Breast epithelium (tissue), 4 donors: ENCODE measurements around the gene BIRC7. TPM values are rescaled to one million over a fixed set of nuclear protein-coding genes. Genes with fewer than 3 reads are reported as not detected.

Experiments used
- DNase-seq, 2 donors: peaks; one replicate each; pipeline ENCODE4 v3.0.0-alpha.2; 2019; ENCODE audit warnings: low spot score in 2 of 2
- H3K27ac ChIP-seq, 2 donors: fragments of 200-600 bp; sonication (generic) in 1 of 2; one replicate each; pipeline ENCODE4 v1.5.1; 2016 to 2019; ENCODE audit warnings: mild to moderate bottlenecking in 1 of 2
- H3K27me3 ChIP-seq, 2 donors: fragments of 200-600 bp; sonication (generic) in 1 of 2; one replicate each; pipeline versions ENCODE4 v1.5.1 to v1.6.0; 2017 to 2019; ENCODE audit warnings: control low read depth in 1 of 2, mild to moderate bottlenecking in 1 of 2
- H3K36me3 ChIP-seq: fragments of 200-600 bp; one replicate; pipeline ENCODE4 v1.5.1; 2019
- H3K4me1 ChIP-seq, 2 donors: fragments of 200-600 bp; sonication (generic); one replicate each; pipeline ENCODE4 v1.5.1; 2016 to 2019; ENCODE audit warnings: control low read depth in 1 of 2
- H3K4me3 ChIP-seq, 3 donors: fragments of 200-600 bp; sonication (generic); 1 replicate in 2 of 3; 2 replicates in 1 of 3; pipeline ENCODE4 v1.5.1; 2016 to 2019; ENCODE audit warnings: mild to moderate bottlenecking in 3 of 3, moderate library complexity in 2 of 3
- H3K9me3 ChIP-seq, 2 donors: fragments of 200-600 bp; sonication (generic) in 1 of 2; one replicate each; pipeline ENCODE4 v1.5.1; 2016 to 2019; ENCODE audit warnings: control low read depth in 1 of 2
- POLR2A ChIP-seq: fragments of 450-650 bp; IDR thresholded peaks from one replicate; pipeline ENCODE4 v1.6.1; 2016; ENCODE audit warnings: antibody characterized with exemption, mild to moderate bottlenecking, moderate library complexity
- POLR2AphosphoS5 ChIP-seq, 3 donors: sonication (generic); formaldehyde crosslinking; IDR thresholded peaks; one replicate each; pipeline ENCODE4 v1.6.1; 2017; ENCODE audit warnings: antibody characterized with exemption in 3 of 3
- intact Hi-C: fragments of 100-400 bp; cut with DNase I; formaldehyde crosslinking; loops from one replicate; pipeline ENCODE4 v1.15.1; 2023; ENCODE audit warnings: low total_unique reads
- total RNA-seq, 3 donors: library from RNA; depleted of rRNA; stranded (reverse); fragments of >200 nt; gene quantifications; one replicate each; pipeline ENCODE4 v1.1.0, GENCODE V29; 2016
- TF ChIP-seq, protein P1 (sequence below), 3 donors: fragments of 450-650 bp; IDR thresholded peaks; one replicate each; pipeline ENCODE4 v1.5.1; 2016 to 2017; ENCODE audit warnings: antibody characterized with exemption in 3 of 3, mild to moderate bottlenecking in 3 of 3, moderate library complexity in 3 of 3

The BIRC7 gene
- total RNA-seq, 3 donors from 2014 or later, result 0.32 to 1.2 TPM; not detected in 1

DNA sequence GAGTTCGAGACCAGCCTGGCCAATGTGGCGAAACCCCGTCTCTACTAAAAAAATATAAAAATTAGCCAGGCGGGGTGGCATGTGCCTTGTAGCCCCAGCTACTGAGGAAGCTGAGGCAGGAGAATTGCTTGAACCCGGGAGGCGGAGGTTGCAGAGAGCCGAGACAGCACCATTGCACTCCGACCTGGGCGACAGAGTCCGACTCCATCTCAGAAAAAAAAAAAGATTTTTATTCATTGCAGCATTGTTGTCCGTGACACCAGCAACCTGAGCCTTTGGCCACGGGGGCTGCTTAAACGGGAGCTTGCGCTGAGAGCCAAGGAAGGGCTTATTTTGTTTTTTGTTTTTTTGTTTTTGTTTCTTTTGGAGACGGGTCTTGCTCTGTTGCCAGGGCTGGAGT, 44.2 kb downstream of the BIRC7 start:
- intact Hi-C loops, result no loop called here
- no peak for DNase-seq
- Histone ChIP-seq H3K27me3 (no peaks in the 10 kb centered on the region), H3K9me3 (no peaks in the 10 kb centered on the region), H3K4me3 (no peak overlapping the region), H3K4me1 (no peaks in the 10 kb centered on the region), H3K27ac (no peak overlapping the region), H3K36me3 (no peaks in the 10 kb centered on the region)
- TF ChIP-seq, protein P1, sequence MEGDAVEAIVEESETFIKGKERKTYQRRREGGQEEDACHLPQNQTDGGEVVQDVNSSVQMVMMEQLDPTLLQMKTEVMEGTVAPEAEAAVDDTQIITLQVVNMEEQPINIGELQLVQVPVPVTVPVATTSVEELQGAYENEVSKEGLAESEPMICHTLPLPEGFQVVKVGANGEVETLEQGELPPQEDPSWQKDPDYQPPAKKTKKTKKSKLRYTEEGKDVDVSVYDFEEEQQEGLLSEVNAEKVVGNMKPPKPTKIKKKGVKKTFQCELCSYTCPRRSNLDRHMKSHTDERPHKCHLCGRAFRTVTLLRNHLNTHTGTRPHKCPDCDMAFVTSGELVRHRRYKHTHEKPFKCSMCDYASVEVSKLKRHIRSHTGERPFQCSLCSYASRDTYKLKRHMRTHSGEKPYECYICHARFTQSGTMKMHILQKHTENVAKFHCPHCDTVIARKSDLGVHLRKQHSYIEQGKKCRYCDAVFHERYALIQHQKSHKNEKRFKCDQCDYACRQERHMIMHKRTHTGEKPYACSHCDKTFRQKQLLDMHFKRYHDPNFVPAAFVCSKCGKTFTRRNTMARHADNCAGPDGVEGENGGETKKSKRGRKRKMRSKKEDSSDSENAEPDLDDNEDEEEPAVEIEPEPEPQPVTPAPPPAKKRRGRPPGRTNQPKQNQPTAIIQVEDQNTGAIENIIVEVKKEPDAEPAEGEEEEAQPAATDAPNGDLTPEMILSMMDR (IDR thresholded peaks at IDR 0.05), result no peak
- TF ChIP-seq POLR2AphosphoS5 (IDR thresholded peaks at IDR 0.05), result no peak
- no peak for TF ChIP-seq POLR2A

DNA sequence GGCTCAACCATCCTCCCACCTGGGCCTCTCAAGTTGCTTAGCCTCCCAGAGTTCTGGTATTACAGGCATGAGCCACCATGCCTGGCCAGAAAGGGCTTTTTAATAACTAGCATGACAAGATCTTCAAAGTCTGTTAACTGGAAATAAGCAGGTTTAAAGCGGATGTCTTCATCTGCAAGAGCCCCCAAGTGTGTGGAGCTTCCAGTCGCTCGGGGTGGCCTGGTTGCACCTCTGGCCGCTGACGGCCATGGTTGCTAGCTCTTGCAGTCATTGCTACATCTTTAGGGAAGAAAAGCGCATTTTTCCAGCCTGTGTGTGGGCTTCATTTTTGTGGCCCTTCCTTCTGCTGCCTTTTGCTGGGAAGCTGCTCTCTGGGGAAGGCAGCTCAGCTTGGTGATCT, 44.7 kb downstream of the BIRC7 start:
- Histone ChIP-seq H3K4me1 (no peaks in the 10 kb centered on the region), H3K36me3 (no peaks in the 10 kb centered on the region), H3K9me3 (no peaks in the 10 kb centered on the region), H3K27me3 (no peaks in the 10 kb centered on the region), H3K4me3 (no peak overlapping the region), H3K27ac (no peak overlapping the region)
- DNase-seq, result no peak
- no peak for TF ChIP-seq POLR2A
- TF ChIP-seq POLR2AphosphoS5 (IDR thresholded peaks at IDR 0.05), result no peak
- TF ChIP-seq, protein P1 (IDR thresholded peaks at IDR 0.05), result no peak
- intact Hi-C loops, result no loop called here

GRCh38 chr20:63280929-63281545, 45.3 kb downstream of the BIRC7 start:
- H3K27me3 ChIP-seq, result no peaks in the 10 kb centered on the region
- no peak for TF ChIP-seq POLR2AphosphoS5 (IDR thresholded peaks at IDR 0.05)
- TF ChIP-seq, protein P1 (IDR thresholded peaks at IDR 0.05), result no peak
- TF ChIP-seq POLR2A, result no peak
- H3K4me1 ChIP-seq, result no peaks in the 10 kb centered on the region
- no peak overlapping the region for H3K27ac ChIP-seq
- DNase-seq, result no peak
- H3K9me3 ChIP-seq, result no peaks in the 10 kb centered on the region
- intact Hi-C loops, result no loop called here
- H3K4me3 ChIP-seq, result no peak overlapping the region
- no peaks in the 10 kb centered on the region for H3K36me3 ChIP-seq

- Histone ChIP-seq H3K9me3 (no peaks in the 10 kb centered on the region), H3K36me3 (no peaks in the 10 kb centered on the region), H3K4me1 (no peaks in the 10 kb centered on the region), H3K27ac (no peak overlapping the region), H3K27me3 (no peaks in the 10 kb centered on the region), H3K4me3 (no peak overlapping the region)
- intact Hi-C loops, result no loop called here
- no peak for DNase-seq
- TF ChIP-seq POLR2AphosphoS5 (IDR thresholded peaks at IDR 0.05) (no peak), POLR2A (no peak)
- TF ChIP-seq, protein P1 (IDR thresholded peaks at IDR 0.05), result no peak
Measured at GRCh38 chr20:63281742-63282665, 46.3 kb downstream of the BIRC7 start.

DNA sequence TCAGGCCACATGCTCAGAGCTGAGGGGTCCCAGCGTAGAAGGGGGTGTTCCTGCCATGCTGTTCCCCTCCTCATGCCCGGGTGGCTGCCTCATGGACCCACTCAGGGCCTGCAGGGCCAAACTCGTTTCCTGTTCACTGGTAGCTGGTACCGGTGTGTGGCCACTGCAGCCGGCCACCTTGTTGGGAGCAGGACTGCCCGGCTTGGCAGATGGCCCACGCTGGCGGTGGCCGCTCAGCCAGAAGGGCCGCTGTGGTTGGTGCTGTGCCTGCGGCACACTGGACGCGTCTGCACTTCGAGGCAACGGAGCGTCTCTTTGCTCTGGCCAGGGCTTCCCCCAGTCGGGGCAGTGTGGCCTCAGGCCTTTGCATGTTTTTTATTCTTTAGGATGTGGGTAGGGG, 47.2 kb downstream of the BIRC7 start:
- H3K27ac ChIP-seq, result no peak overlapping the region
- no peaks in the 10 kb centered on the region for H3K4me1 ChIP-seq
- H3K4me3 ChIP-seq, result no peak overlapping the region
- no peaks in the 10 kb centered on the region for H3K27me3 ChIP-seq
- intact Hi-C loops, result no loop called here
- no peaks in the 10 kb centered on the region for H3K36me3 ChIP-seq
- TF ChIP-seq POLR2AphosphoS5 (IDR thresholded peaks at IDR 0.05) (no peak), POLR2A (no peak)
- TF ChIP-seq, protein P1 (IDR thresholded peaks at IDR 0.05), result no peak
- no peaks in the 10 kb centered on the region for H3K9me3 ChIP-seq
- DNase-seq, result no peak
